GM18499 (cell line): ENCODE measurements around the gene TRPV4.

ENCODE experiments used
- ATAC-seq: cut with Tn5 transposase; IDR thresholded peaks from one replicate; pipeline ENCODE4 v1.9.1; 2021; ENCODE audit warnings: moderate number of reproducible peaks; ENCODE audit not compliant: insufficient read depth, unreplicated experiment

Gene TRPV4

GRCh38 chr12:109830267-109830666, 2.9 kb downstream of the TRPV4 start:
- no peak for ATAC-seq

DNA sequence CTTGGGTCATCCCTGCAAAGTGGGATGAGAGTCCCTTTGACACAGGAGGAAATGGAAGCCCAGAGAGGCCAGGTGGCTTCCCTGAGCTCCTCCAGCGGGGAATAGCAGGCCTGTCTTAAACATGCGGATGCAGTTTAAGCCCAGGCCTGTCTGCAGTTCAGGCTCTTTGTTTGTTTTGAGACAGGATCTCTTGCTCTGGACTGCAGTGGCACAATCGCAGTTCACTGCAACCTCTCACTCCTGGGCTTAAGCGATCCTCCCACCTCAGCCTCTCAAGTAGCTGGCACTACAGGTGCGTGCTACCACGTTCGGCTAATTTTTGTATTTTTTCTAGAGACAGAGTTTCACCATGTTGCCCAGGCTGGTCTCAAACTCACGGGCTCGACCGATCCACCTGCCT, 3.5 kb downstream of the TRPV4 start:
- no peak for ATAC-seq

DNA sequence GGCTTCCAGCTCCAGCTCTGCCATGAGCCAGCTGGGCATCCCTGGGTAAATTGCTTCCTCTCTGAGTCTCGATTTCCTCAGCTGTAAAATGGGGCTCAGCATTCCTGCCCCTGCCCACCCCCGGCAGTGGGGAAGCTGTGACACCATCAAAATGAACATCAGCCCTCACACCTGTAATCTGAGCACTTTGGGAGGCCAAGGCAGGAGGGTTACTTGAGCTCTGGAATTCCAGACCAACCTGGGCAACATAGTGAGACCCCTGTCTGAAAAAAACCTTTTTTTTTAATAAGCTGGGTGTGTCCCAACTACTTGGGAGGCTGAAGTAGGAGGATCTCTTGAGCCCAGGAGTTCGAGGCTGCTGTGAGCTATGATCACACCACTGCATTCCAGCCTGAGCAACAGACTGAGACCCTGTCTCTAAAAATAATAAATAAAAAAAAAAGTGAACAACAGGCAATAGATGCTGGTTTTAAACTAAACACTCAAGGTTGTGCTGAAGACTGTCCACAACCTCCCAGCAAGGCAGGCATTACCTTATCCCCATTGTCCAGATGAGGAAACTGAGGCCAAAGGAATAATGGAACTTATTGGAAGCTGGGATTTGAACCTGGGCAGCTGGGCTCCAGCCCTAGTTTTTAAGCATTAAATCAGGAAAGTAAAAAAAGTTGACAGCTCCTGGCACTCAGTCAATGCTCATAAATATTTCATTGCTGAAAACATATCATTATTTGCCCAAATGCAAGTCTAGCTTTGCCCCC, 4.3 kb downstream of the TRPV4 start:
- ATAC-seq: no peak

GRCh38 chr12:109827566-109828550, 5.3 kb downstream of the TRPV4 start:
- ATAC-seq: no peak

DNA sequence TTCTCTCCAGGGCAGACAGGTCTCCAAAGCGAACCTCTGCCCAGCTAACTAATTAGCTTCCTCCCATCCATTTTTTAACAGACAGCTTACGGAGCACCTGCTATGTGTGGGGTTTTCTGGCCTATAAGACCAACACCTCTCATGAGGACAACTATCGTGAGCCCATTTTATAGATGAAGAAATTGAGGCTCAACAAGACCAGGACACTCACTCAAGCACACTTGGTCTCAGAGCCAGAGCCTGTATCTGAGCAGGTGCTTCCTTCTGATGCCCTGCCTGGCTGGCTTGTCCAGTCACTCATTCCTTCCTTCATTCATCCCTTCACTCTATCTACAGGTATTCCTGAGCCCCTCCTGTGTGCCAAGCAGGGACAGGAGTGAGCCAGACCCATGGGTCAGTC, 6.1 kb downstream of the TRPV4 start:
- no peak for ATAC-seq

DNA sequence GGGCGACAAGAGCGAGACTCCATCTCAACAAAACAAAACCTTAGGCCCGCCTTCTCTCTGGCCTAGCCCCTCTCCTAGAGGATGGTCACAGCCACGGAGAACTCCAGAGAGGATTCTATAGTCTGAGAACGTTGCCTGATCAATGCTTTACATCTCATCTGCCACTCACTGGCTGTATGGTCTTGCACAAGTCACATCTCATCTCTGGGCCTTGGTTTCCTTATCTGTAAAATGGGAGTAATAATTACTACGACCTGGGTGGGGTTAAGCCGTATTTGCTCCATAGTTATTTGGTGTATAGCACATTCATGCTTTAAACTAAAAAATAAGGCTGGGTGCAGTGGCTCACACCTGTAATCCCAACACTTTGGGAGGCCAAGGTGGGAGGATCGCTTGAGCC, 8.5 kb downstream of the TRPV4 start:
- ATAC-seq: no peak

GRCh38 chr12:109822951-109823411, 10.2 kb downstream of the TRPV4 start:
- no peak for ATAC-seq

DNA sequence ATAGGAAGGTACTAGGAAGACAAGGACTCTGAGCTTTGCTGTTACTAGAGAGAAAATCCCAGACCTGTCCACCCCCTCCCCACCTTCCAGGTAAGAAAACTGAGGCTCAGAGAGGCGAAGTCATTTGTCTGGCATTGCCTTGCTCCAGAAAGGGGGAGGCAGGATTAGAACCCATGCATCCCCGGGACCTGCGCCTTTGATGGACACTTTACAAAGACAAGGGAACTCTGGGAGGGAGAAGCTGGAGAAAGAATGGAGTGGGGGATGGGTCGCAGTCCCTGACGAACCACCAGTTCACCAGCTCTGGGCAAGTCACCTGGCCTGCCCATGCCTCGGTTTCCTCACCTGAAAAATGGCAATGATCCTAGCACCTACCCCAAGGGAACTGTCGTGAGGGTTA, 10.8 kb downstream of the TRPV4 start:
- no peak for ATAC-seq

DNA sequence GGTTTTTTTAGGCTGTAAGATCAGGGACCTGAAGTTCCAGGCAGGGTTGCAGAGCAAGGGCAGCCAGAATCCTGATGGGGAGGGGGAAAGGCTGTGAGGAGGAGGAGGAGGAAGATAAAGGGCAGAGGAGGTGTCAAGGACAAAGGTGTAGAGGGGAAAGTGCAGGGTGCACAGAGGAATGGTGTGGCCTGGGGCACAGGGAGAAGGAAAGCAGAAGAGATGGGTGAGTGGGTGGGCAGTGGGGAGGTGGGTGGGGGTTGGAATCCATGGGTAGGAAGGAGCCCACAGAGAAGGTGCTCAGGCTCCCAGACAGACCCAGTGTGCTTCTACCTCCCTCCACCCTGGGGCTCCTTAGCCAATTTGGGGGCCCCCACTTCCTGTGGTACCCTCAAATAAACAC, 11.2 kb downstream of the TRPV4 start:
- ATAC-seq: no peak

- no peak for ATAC-seq
Observed at GRCh38 chr12:109820816-109821381, 12.3 kb downstream of the TRPV4 start.

DNA sequence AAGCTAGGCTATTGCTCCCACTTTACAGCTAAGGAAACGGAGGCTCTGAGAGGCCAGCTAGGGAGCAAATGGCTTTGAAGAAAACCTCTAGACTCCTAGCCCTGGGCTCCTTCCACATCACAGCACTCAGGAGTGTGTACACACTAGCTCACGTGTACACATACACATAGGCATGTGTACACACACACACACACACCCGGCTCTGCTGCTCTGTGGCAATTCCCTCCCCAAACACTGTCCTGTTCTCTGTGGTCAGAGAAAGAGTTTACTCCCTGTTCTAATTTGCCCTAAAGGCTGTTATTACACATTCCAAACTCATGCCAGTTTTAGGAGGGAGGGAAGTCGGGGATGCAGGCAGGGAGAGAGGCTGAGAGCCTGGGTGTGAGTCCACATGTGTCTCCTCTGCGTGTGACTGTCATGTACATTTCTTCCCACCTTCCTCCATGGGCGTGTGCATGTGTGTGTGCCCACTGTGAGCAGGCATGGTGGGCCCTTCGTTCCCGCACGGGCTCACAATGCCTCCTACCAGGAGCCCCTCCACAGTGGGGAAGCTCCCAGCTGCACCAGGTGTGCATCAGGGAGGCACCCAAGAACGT, 14.2 kb downstream of the TRPV4 start:
- ATAC-seq: no peak

DNA sequence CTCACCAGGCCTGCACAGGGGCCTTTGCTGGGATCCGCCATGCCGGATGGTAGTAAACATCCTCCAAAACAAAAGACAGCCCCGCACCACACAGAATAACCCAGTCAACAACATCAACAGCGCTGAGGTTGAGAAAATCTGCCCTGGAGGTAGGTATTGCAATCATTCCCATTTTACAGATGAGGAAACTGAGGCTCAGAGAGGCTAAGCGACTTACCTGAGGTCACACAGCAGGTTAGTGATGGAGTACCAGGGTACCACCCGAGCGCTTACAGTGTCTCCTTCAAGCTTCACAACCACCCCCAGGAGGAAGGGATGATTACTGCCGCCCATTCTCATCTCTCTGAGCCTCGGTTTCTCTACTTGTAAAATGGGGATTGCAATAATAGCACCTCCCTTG, 14.9 kb downstream of the TRPV4 start:
- no peak for ATAC-seq

DNA sequence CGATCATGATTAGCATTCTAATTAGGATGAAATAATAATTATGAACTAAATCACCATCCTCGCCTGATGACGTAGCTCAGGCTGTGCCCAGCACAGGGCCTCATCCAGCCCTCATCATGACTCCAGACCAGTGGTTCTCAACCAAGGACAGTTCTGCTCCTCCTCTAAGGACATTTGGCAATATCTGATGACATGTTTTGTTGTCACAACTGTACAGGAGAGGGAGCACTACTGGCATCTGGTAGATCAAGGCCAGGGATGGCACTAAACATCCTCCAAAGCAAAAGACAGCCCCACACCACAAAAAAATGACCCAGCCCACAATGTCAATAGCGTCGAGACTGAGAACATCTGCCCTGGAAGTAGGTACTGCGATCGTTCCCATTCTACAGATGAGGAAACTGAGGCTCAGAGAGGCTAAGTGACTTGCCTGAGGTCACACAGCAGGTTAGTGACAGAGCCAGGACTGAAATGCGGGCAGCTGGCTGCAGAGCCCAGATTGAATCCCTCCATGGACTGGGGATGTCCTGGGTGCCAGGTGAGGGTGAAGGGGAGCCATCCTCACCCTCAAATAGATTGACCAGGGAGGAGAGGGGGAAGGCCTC, 15.5 kb downstream of the TRPV4 start:
- no peak for ATAC-seq

DNA sequence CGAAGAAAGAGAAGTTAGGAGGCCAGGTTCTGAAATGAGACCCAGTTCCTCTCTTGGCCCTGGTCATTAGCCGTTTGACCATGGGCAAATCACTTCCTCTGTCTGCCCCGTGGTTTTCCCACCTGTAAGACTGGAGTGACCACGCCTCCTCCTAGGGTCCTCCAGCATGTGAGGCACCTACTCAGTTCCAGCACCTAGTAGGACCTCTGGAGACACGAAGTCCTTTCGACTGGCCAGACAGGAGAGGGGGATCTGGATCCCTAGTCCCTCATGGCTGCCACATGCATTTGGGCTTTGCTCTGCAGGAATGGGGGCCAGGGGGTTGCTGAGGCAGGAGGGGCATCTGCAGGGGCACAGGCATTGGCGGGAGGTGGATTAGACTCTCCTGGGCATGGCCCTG, 16.3 kb downstream of the TRPV4 start:
- ATAC-seq: no peak

DNA sequence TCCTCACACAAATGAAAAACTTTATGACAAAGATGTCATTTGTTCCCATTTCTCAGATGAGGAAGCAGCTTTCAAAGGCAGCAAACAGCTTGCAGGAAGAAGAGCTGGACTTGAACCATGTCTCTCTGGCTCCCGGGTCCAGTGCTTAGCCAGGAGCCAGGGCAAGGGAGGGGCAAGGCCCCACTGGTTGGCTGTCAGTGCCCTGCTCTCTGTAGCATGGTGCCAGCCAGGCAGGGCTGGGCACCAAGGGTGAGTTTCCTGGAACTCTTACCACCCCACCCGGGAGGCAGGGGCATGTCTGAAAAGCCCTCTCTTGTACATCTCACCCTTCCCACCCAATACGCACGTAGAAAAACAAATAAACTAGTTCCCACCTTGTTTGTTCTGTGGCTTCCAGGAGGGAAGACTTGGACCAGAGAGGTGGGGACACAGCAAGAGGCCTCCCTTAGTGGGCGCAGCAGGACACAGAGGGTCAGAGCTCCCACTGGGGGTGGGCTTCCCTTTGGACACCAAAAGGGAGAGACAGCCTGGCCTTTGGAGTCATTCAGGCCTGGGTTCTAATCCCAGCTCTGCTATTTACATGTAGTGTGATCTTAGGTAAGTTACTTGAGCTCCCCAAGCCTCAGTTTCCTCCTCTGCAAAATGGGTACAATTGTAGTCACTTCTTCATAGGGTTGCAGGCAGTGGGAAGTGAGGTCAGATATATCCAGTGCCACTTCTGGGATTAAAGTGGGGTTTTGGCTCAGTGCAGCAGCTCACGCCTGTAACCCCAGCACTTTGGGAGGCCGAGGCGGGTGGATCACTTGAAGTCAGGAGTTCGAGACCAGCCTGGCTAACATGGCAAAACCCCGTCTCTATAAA, 17.2 kb downstream of the TRPV4 start:
- ATAC-seq: no peak

GRCh38 chr12:109815225-109815624, 18.0 kb downstream of the TRPV4 start:
- no peak for ATAC-seq

GRCh38 chr12:109814600-109815150, 18.5 kb downstream of the TRPV4 start:
- ATAC-seq: no peak

DNA sequence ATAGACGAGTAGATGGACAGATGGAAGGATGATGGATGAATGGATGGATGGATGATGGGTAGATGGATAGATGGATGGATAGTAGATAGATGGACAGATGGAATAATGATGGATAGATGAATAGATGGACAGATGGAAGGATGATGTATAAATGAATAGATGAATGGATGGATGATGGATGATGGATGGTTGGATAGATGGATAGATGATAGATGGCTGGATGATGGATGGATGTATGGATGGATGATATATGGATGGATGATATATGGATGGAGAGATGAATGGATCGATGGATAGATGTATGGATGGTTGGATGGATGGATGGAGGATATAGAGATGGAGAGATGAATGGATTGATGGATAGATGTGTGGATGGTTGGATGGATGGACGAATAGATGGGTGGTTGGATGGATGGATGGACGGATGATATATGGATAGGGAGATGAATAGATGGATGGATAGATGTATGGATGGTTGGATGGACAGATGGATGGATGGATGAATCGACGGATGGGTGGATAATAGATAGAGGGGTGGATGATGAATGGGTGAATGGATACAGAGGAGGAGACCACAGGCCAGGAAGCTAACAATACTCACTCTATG, 19.3 kb downstream of the TRPV4 start:
- no peak for ATAC-seq

DNA sequence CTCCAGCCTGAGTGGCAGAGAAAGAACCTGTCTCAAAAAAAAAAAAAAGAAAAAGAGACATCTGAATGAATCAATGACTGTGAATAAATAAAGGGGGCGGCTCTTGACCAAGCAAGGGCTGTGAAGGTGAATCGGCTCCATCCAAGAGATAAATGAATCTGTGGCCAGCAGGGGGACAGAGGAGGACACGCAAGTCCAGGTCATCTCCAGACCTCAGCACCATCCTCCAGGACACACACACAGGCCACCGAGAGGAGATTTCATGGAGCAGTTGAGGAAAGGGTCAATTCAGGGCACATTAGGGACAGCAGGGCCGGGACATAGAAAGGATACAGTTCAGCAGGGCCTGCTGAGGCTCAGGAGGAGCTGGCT, 21.6 kb downstream of the TRPV4 start:
- ATAC-seq: no peak
